NCI-H2081 (cell line): ENCODE data around the gene MZB1.
"Not testable (repeated sequence)": the region's sequence is repeated elsewhere in the genome, so short reads cannot be mapped to it uniquely, and the experiment has no call there.

Source experiments
- DNase-seq, 2 experiments: peaks; one replicate each; lab custom pipeline; 2025; lab: John Stamatoyannopoulos, UW

The MZB1 gene

GRCh38 chr5:139378101-139378825, 11.4 kb downstream of the MZB1 start:
- no peak for DNase-seq

- no peak for DNase-seq
Observed at GRCh38 chr5:139377226-139377625, 12.5 kb downstream of the MZB1 start.

- DNase-seq, result no peak
Observed at GRCh38 chr5:139376364-139376763, 13.3 kb downstream of the MZB1 start.

- DNase-seq, result no peak
Observed at GRCh38 chr5:139374909-139375308, 14.8 kb downstream of the MZB1 start.

GRCh38 chr5:139371482-139372435, 18.0 kb downstream of the MZB1 start:
- no peak for DNase-seq

GRCh38 chr5:139369181-139369580, 20.5 kb downstream of the MZB1 start:
- DNase-seq, result no peak

- no peak for DNase-seq
Observed at GRCh38 chr5:139368613-139369012, 21.1 kb downstream of the MZB1 start.

GRCh38 chr5:139364466-139364865, 25.2 kb downstream of the MZB1 start:
- no peak for DNase-seq

GRCh38 chr5:139363937-139364336, 25.8 kb downstream of the MZB1 start:
- DNase-seq, result no peak

- DNase-seq, result no peak
Observed at GRCh38 chr5:139361835-139362429, 27.8 kb downstream of the MZB1 start.

- no peak for DNase-seq
Observed at GRCh38 chr5:139360384-139360783, 29.3 kb downstream of the MZB1 start.

- no peak for DNase-seq
Observed at GRCh38 chr5:139358064-139358463, 31.6 kb downstream of the MZB1 start.

GRCh38 chr5:139355900-139356299, 33.8 kb downstream of the MZB1 start:
- DNase-seq, result not testable (repeated sequence)

GRCh38 chr5:139354186-139354585, 35.5 kb downstream of the MZB1 start:
- DNase-seq, result no peak

- DNase-seq, result not testable (repeated sequence)
Observed at GRCh38 chr5:139347863-139348262, 41.9 kb downstream of the MZB1 start.

- DNase-seq, result not testable (repeated sequence)
Observed at GRCh38 chr5:139345442-139345841, 44.3 kb downstream of the MZB1 start.

GRCh38 chr5:139344177-139344576, 45.5 kb downstream of the MZB1 start:
- DNase-seq, result no peak

- no peak for DNase-seq
Observed at GRCh38 chr5:139343476-139343875, 46.2 kb downstream of the MZB1 start.

GRCh38 chr5:139342423-139342723, 47.3 kb downstream of the MZB1 start:
- DNase-seq, result no peak

- DNase-seq, result peak; percentile 94 to 95
Observed at GRCh38 chr5:139341689-139342422, 47.9 kb downstream of the MZB1 start, which contains the start of gene PAIP2. TSS of gene PAIP2 (plus strand) at chr5:139341854. CDS start at chr5:139363785, 21,931 bp downstream.

GRCh38 chr5:139341187-139341688, 48.5 kb downstream of the MZB1 start:
- no peak for DNase-seq

- no peak for DNase-seq
Observed at GRCh38 chr5:139340051-139340450, 49.7 kb downstream of the MZB1 start.
